ENCODE results near the gene CACNA2D3.

GRCh38 chr3:55105647-55106046 lies 983.3 kb downstream of the CACNA2D3 start:
- TF ChIP-seq CTCF (conservative IDR thresholded peaks at IDR 0.05) (no peak), EZH2 (IDR thresholded peaks at IDR 0.05; ENCODE audit: low read depth) (no peak)

Data from PC-9 (cell line).